Measurements from ENCODE around the gene TMEM263. TPM values are rescaled to one million over a fixed set of nuclear protein-coding genes. Genes with fewer than 3 reads are reported as not detected.
A peak's percentile ranks its signal among the peaks of the same experiment; 100 is the strongest.
"Not testable (repeated sequence)": the region's sequence is repeated elsewhere in the genome, so short reads cannot be mapped to it uniquely, and the experiment has no call there.

Gene TMEM263
- total RNA-seq, 3 donors from 2014 or later, result 28.8 to 44.2 (median 37.0) TPM

- intact Hi-C loops (cut with DNase I; ENCODE audit: low total_unique reads), result no loop called here
- no peaks in the 10 kb centered on the region for H3K4me1 ChIP-seq
- H3K4me3 ChIP-seq, result no peak overlapping the region
- no peak for TF ChIP-seq POLR2A (IDR thresholded peaks at IDR 0.05)
- TF ChIP-seq, protein P1, sequence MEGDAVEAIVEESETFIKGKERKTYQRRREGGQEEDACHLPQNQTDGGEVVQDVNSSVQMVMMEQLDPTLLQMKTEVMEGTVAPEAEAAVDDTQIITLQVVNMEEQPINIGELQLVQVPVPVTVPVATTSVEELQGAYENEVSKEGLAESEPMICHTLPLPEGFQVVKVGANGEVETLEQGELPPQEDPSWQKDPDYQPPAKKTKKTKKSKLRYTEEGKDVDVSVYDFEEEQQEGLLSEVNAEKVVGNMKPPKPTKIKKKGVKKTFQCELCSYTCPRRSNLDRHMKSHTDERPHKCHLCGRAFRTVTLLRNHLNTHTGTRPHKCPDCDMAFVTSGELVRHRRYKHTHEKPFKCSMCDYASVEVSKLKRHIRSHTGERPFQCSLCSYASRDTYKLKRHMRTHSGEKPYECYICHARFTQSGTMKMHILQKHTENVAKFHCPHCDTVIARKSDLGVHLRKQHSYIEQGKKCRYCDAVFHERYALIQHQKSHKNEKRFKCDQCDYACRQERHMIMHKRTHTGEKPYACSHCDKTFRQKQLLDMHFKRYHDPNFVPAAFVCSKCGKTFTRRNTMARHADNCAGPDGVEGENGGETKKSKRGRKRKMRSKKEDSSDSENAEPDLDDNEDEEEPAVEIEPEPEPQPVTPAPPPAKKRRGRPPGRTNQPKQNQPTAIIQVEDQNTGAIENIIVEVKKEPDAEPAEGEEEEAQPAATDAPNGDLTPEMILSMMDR (IDR thresholded peaks at IDR 0.05), result no peak
- no peak for TF ChIP-seq POLR2AphosphoS5 (IDR thresholded peaks at IDR 0.05)
- no peak overlapping the region for H3K27ac ChIP-seq
- H3K9me3 ChIP-seq, result no peaks in the 10 kb centered on the region
- H3K27me3 ChIP-seq, result no peaks in the 10 kb centered on the region
- no peaks in the 10 kb centered on the region for H3K36me3 ChIP-seq
- no peak for DNase-seq (ENCODE audit: low spot score in 2 of 2)
These were observed 38.2 kb upstream of the TMEM263 start for GRCh38 chr12:106917503-106917902.

DNA sequence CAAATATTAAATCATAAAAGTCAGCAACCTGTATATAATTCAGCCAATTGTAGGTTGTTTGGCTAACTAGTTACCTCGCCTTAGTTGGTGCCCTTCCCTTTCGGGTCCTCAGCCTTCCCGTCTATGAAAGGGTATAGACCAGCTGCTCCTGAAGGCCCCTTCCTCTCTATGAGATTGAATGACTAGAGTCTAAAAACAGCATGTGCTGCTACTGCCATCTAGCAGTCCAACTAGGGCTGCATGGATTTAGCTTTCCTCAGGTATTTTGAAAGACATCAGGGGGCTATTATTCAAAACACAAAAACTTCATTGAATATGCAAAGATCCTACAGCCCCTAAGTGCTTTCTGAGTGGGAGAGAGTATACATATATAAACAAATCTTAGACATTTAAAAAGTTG, 37.0 kb upstream of the TMEM263 start:
- DNase-seq (ENCODE audit: low spot score in 2 of 2), result no peak
- TF ChIP-seq POLR2AphosphoS5 (IDR thresholded peaks at IDR 0.05) (no peak), POLR2A (IDR thresholded peaks at IDR 0.05) (no peak)
- TF ChIP-seq, protein P1 (IDR thresholded peaks at IDR 0.05), result no peak
- Histone ChIP-seq H3K36me3 (no peaks in the 10 kb centered on the region), H3K27ac (no peak overlapping the region), H3K27me3 (no peaks in the 10 kb centered on the region), H3K4me1 (no peaks in the 10 kb centered on the region), H3K9me3 (no peaks in the 10 kb centered on the region), H3K4me3 (no peak overlapping the region)
- intact Hi-C loops (cut with DNase I; ENCODE audit: low total_unique reads), result no loop called here

DNA sequence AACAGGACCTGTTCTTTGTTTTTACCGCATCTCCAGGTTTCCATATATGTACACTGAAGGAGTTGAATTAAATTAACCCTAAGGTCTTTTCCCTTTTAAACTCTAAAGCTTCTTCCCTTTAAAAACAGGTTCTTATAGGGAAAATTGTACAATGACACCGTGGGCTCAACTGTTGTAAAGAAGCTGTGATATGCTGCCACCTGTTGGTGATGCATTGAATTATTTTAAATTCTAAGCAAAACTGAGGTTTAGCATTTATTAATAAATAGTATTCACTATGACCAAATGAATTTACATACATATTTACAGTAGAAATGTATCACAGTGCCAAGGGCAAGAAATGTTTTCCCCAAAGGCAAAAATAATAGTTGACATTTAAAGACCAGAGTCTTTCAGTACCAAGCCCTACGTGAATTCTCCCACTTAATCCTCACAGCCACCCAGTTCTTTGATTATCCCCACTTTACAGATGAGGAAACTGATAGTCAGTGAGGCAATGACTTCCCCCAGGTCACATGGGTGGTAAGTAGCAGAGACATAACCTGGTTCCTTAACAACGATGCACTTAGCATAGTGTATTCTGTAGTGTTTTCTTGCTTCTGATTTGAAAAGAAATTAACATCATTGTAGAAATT, 35.7 kb upstream of the TMEM263 start:
- no peaks in the 10 kb centered on the region for H3K4me1 ChIP-seq
- no peak overlapping the region for H3K27ac ChIP-seq
- H3K36me3 ChIP-seq, result no peaks in the 10 kb centered on the region
- no peaks in the 10 kb centered on the region for H3K9me3 ChIP-seq
- TF ChIP-seq, protein P1 (IDR thresholded peaks at IDR 0.05), result peak; percentile 63 to 80 (median 73)
- no peak for TF ChIP-seq POLR2AphosphoS5 (IDR thresholded peaks at IDR 0.05)
- no peaks in the 10 kb centered on the region for H3K27me3 ChIP-seq
- no peak overlapping the region for H3K4me3 ChIP-seq
- DNase-seq (ENCODE audit: low spot score in 2 of 2), result no peak
- intact Hi-C loops (cut with DNase I; ENCODE audit: low total_unique reads), result no loop called here

DNA sequence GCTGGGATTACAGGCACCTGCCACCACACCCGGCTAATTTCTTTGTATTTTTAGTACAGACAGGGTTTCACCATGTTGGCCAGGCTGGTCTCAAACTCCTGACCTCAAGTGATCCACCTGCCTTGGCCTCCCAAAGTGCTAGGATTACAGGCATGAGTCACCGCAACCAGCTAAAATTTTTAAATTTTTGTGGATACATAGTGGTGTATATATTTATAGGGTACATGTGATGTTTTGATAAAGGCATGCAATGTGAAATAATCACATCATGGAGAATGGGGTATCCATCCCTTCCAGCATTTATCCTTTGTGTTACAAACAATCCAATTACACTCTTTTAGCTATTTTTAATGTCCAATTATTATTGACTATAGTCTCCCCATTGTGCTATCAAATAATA, 33.7 kb upstream of the TMEM263 start:
- DNase-seq (ENCODE audit: low spot score in 2 of 2); H3K4me1 ChIP-seq; H3K9me3 ChIP-seq; intact Hi-C loops (cut with DNase I; ENCODE audit: low total_unique reads); H3K36me3 ChIP-seq; H3K4me3 ChIP-seq; H3K27me3 ChIP-seq; H3K27ac ChIP-seq: not testable (repeated sequence)

- H3K4me3 ChIP-seq; H3K36me3 ChIP-seq; H3K4me1 ChIP-seq; DNase-seq (ENCODE audit: low spot score in 2 of 2); H3K9me3 ChIP-seq; H3K27ac ChIP-seq; H3K27me3 ChIP-seq; intact Hi-C loops (cut with DNase I; ENCODE audit: low total_unique reads): not testable (repeated sequence)
These were observed 32.1 kb upstream of the TMEM263 start for GRCh38 chr12:106923594-106923993.

GRCh38 chr12:106924268-106924861, 31.3 kb upstream of the TMEM263 start:
- Histone ChIP-seq H3K27ac (no peak overlapping the region), H3K4me1 (no peaks in the 10 kb centered on the region), H3K36me3 (no peaks in the 10 kb centered on the region), H3K27me3 (no peaks in the 10 kb centered on the region), H3K9me3 (no peaks in the 10 kb centered on the region), H3K4me3 (no peak overlapping the region)
- intact Hi-C loops (cut with DNase I; ENCODE audit: low total_unique reads), result no loop called here
- DNase-seq (ENCODE audit: low spot score in 2 of 2), result no peak
- TF ChIP-seq, protein P1 (IDR thresholded peaks at IDR 0.05), result no peak
- TF ChIP-seq POLR2A (IDR thresholded peaks at IDR 0.05) (no peak), POLR2AphosphoS5 (IDR thresholded peaks at IDR 0.05) (no peak)

All from breast epithelium (tissue), 4 donors.